ENCODE data around the gene CNOT6.

DNA sequence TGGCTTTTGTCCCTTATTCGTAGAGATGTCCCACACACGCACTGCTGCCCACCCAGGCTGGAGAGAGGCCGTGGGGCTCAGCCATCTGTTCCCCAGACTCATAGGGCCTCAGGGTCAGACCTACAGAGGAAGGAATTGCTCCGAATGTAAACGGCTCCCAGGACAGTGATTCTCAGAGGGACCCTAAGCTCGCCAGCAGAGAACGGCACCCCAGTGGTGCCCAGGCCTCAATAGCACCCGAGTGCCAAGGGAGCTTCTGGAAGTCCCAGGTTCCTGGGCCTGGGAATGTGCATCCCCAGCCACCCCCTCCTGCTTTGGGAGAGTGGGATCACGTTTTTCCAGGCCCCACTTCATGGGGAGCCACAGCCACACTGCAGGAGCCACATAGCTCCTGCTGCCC lies 32.9 kb upstream of the CNOT6 start:
- TF ChIP-seq CTCF (IDR thresholded peaks at IDR 0.05) (no peak), POLR2A (IDR thresholded peaks at IDR 0.05) (no peak)

All from testis (tissue), 2 donors.